Measurements from ENCODE around the gene LRCH1. TPM values are rescaled to one million over a fixed set of nuclear protein-coding genes. Genes with fewer than 3 reads are reported as not detected.

The LRCH1 gene
- total RNA-seq, 3 donors from 2014 or later = 17.0 to 40.4 (median 24.6) TPM

DNA sequence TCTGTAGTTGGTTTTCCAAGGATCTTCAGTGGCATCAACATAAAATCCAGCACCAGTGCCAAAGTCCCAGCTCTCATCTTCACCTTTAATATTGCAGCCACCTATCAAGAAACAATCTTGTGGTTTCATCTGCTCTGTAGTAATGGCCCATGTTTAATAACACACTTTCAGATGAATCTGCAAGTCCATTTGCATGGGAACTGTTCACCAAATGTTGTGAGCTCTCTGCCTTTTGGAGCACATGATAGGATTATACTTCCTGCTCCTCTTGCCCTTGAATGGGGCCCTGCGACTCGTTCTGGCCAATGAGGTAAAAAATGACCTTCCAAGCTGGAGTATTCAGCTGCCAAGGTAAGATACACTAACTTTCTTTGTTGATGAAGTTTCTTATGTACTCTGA is 229.7 kb downstream of the LRCH1 start:
- no peaks in the 10 kb centered on the region for H3K36me3 ChIP-seq
- H3K9me3 ChIP-seq = no peaks in the 10 kb centered on the region
- intact Hi-C loops (cut with DNase I; ENCODE audit: low total_unique reads) = no loop called here
- no peak overlapping the region for H3K27ac ChIP-seq
- H3K27me3 ChIP-seq = no peaks in the 10 kb centered on the region
- DNase-seq (ENCODE audit: low spot score in 2 of 2) = no peak
- no peak overlapping the region for H3K4me3 ChIP-seq
- no peaks in the 10 kb centered on the region for H3K4me1 ChIP-seq
- TF ChIP-seq, protein P1, sequence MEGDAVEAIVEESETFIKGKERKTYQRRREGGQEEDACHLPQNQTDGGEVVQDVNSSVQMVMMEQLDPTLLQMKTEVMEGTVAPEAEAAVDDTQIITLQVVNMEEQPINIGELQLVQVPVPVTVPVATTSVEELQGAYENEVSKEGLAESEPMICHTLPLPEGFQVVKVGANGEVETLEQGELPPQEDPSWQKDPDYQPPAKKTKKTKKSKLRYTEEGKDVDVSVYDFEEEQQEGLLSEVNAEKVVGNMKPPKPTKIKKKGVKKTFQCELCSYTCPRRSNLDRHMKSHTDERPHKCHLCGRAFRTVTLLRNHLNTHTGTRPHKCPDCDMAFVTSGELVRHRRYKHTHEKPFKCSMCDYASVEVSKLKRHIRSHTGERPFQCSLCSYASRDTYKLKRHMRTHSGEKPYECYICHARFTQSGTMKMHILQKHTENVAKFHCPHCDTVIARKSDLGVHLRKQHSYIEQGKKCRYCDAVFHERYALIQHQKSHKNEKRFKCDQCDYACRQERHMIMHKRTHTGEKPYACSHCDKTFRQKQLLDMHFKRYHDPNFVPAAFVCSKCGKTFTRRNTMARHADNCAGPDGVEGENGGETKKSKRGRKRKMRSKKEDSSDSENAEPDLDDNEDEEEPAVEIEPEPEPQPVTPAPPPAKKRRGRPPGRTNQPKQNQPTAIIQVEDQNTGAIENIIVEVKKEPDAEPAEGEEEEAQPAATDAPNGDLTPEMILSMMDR (IDR thresholded peaks at IDR 0.05) = no peak
- TF ChIP-seq POLR2A (IDR thresholded peaks at IDR 0.05) = no peak
- TF ChIP-seq POLR2AphosphoS5 (IDR thresholded peaks at IDR 0.05) = no peak

DNA sequence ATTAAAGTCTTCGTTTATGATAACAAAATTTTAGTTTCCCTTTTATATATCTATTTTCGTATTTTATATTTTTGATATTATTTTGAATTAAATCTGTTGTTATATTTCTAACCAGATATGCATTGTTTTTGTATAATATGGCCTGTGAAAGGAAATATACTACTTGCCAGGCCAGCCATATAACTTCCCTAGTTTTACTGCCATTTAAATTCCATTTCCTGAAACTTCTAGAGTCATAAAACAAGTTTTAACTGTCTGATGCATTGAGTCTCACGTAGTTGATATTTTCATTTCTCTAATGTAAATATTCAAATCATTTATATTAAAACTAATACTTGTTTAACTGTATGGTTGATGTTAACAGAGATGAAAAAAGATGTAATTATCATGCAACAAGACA is 230.5 kb downstream of the LRCH1 start:
- Histone ChIP-seq H3K4me1 (no peaks in the 10 kb centered on the region), H3K9me3 (no peaks in the 10 kb centered on the region), H3K27ac (no peak overlapping the region), H3K36me3 (no peaks in the 10 kb centered on the region), H3K27me3 (no peaks in the 10 kb centered on the region), H3K4me3 (no peak overlapping the region)
- no peak for DNase-seq (ENCODE audit: low spot score in 2 of 2)
- no peak for TF ChIP-seq POLR2AphosphoS5 (IDR thresholded peaks at IDR 0.05)
- TF ChIP-seq, protein P1 (IDR thresholded peaks at IDR 0.05) = no peak
- no peak for TF ChIP-seq POLR2A (IDR thresholded peaks at IDR 0.05)
- intact Hi-C loops (cut with DNase I; ENCODE audit: low total_unique reads) = no loop called here

DNA sequence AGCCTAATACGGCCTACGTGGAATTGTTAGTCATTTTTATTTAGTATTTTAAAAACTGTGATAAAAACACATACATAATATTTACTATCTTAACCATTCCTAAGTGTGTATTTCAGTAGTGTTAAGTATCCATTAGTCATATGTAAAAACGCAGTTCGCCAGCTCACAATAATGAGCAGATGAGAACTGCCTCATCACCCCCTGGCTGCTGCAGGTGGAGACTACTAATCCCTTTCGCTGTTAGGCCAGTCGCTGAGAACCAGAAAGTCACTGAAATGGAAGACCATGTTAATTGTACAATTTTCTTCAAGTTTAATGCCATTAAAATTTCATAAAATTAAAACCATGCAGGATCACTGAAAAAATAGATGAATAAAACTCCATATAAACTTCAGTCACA is 242.4 kb downstream of the LRCH1 start:
- Histone ChIP-seq H3K4me3 (peak overlapping the region in 1 of 3 donors; percentile 81), H3K9me3 (no peaks in the 10 kb centered on the region), H3K36me3 (no peaks in the 10 kb centered on the region), H3K27me3 (no peaks in the 10 kb centered on the region), H3K27ac (no peak overlapping the region), H3K4me1 (no peaks in the 10 kb centered on the region)
- DNase-seq (ENCODE audit: low spot score in 2 of 2) = no peak
- intact Hi-C loops (cut with DNase I; ENCODE audit: low total_unique reads) = no loop called here
- TF ChIP-seq, protein P1 (IDR thresholded peaks at IDR 0.05) = no peak
- no peak for TF ChIP-seq POLR2A (IDR thresholded peaks at IDR 0.05)
- TF ChIP-seq POLR2AphosphoS5 (IDR thresholded peaks at IDR 0.05) = no peak

DNA sequence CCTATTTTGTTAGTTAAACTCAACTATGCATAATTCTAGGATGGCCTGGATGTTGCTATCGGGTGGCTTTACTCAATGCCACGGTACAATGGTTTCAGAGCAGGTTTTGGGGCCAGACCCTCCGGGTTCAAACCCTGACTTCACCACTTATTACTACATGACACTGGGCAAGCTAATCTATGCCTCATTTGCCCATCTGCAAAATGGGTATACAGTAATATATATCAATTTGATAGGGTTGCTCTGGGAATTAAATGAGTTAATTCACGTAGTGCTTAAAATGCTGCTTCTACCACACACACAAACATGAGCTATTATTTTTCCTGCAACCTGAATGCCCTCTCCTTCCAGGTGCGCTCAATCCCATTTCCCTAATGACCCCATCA is 243.2 kb downstream of the LRCH1 start:
- intact Hi-C loops (cut with DNase I; ENCODE audit: low total_unique reads) = no loop called here
- Histone ChIP-seq H3K4me1 (no peaks in the 10 kb centered on the region), H3K4me3 (peak overlapping the region; percentile 81 to 88 (median 88)), H3K9me3 (no peaks in the 10 kb centered on the region), H3K27me3 (no peaks in the 10 kb centered on the region), H3K27ac (peak overlapping the region; percentile 93), H3K36me3 (no peaks in the 10 kb centered on the region)
- TF ChIP-seq POLR2A (IDR thresholded peaks at IDR 0.05) = no peak
- TF ChIP-seq, protein P1 (IDR thresholded peaks at IDR 0.05) = no peak
- TF ChIP-seq POLR2AphosphoS5 (IDR thresholded peaks at IDR 0.05) = no peak
- DNase-seq (ENCODE audit: low spot score in 2 of 2) = no peak

DNA sequence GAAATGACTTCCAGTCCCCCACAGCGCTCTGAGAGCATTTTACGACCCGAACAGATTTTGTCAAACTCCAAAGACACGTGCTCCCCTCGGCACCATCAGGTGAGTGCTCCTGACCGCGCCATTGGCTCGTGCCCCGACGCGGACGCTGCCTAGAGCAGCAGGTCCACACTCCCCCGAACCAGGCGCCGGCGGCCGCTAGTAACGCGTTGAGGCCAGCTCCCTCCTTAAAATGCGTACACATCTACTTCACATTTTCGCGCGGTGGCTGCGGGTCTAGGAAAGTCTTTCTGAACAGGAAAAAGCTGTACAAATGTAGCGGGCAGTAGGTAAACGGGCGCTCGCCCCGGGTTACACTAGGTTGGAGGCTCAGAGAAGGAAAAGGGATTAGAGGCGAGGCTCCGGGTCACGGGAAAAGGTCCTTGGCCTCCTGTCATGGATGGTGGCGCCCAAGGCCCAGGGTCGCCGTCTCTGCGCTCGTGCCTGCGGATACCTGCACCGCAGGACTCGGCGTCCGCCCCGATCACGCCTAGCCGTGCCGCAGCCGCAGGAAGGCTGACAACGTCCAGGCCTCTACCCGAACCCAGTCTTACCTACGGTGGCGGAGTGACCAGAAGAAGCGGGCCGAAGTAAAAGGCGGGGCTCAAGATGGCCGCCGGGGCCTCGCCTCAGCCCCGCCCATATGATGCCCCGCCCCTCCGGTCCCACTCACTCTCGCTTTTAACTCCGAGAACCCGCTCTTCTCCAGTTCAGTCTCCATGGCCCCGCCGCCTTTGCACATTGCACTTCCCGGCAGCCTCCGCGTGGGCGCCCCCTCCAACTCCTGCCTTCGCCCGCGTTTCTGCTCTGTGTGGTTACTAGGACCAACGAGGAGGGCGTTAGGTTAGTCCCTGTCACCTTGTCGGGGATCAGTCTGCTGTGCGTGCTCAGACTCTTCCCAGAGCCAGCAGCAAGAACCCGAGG is 243.8 kb downstream of the LRCH1 start, which contains the start of gene ESD:
Gene ESD (minus strand): TSS at position 647 of the 960 bp plus-strand sequence. CDS start 5,748 bp downstream, outside the sequence.
- intact Hi-C loops (cut with DNase I; ENCODE audit: low total_unique reads) = no loop called here
- Histone ChIP-seq H3K27ac (peak within 1 kb of the TSS; percentile 93), H3K27me3 (no peaks in the 10 kb centered on the region), H3K4me1 (no peaks in the 10 kb centered on the region), H3K36me3 (no peaks in the 10 kb centered on the region), H3K4me3 (peak within 1 kb of the TSS; percentile 81 to 88 (median 88)), H3K9me3 (no peaks in the 10 kb centered on the region)
- TF ChIP-seq, protein P1 (IDR thresholded peaks at IDR 0.05) = peak in 2 of 3 donors; percentile 6 to 14
- TF ChIP-seq POLR2AphosphoS5 (IDR thresholded peaks at IDR 0.05) = peak; percentile 74 to 85 (median 75)
- no peak for TF ChIP-seq POLR2A (IDR thresholded peaks at IDR 0.05)
- peak; percentile 88 to 92 for DNase-seq (ENCODE audit: low spot score in 2 of 2)
